Measurements from ENCODE around the gene MVB12B. TPM values are rescaled to one million over a fixed set of nuclear protein-coding genes. Genes with fewer than 3 reads are reported as not detected.

Gene MVB12B
- total RNA-seq, 2 donors from 2014 or later, result 18.6 to 19.7 TPM

DNA sequence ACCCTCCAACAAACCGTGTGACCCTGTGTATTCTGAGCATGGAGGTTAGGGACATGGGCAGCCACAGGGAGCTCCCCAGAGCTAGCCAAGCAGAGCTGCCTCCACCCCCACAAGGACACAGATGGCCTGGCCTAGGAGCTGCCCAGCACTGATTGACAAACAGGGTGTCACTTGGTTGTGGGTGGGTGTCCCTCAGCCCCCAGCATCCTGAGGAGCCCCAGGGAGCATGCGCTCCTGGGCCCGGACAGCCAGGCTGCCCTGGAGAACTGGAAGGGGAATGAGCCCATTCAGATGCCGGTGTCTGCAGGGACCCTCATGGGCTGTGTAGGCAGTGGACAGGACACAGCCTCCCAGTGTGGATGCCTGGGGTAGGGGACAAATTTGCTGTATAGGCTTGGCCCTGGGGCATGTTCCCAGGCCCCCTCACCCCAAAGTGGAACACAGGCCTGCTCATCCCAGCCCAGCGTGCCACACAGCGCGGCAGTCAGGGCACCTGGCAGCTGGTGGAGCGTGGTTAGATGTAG is 162.3 kb downstream of the MVB12B start:
- H3K27me3 ChIP-seq (ENCODE audit: control insufficient read depth, insufficient read depth, low read length, poor library complexity, severe bottlenecking), result no peaks in the 10 kb centered on the region
- Mint-ChIP-seq H3K4me1 (peaks cover 2% of the 10 kb centered on the region), H3K27me3 (ENCODE audit: insufficient read depth) (no peaks in the 10 kb centered on the region), H3K36me3 (ENCODE audit: low read depth) (peaks cover 4% of the 10 kb centered on the region), H3K4me3 (no peak overlapping the region), H3K9me3 (no peaks in the 10 kb centered on the region), H3K27ac (no peak overlapping the region)
- H3K9me3 ChIP-seq (ENCODE audit: control insufficient read depth, low read length), result no peaks in the 10 kb centered on the region
- WGBS, 2 experiments (ENCODE audit: insufficient coverage in 1 of 2, insufficient read length in 1 of 2), result 89 to 95% methylated on average over 5 to 8 of the region's 8 CpGs
- H3K4me3 ChIP-seq (ENCODE audit: low read length), result no peak overlapping the region
- H3K9ac ChIP-seq (ENCODE audit: extremely low read depth, low read length, poor library complexity, severe bottlenecking), result no peak overlapping the region
- no peaks in the 10 kb centered on the region for H3K36me3 ChIP-seq (ENCODE audit: control insufficient read depth, insufficient read depth, low read length)
- TF ChIP-seq, protein P1, sequence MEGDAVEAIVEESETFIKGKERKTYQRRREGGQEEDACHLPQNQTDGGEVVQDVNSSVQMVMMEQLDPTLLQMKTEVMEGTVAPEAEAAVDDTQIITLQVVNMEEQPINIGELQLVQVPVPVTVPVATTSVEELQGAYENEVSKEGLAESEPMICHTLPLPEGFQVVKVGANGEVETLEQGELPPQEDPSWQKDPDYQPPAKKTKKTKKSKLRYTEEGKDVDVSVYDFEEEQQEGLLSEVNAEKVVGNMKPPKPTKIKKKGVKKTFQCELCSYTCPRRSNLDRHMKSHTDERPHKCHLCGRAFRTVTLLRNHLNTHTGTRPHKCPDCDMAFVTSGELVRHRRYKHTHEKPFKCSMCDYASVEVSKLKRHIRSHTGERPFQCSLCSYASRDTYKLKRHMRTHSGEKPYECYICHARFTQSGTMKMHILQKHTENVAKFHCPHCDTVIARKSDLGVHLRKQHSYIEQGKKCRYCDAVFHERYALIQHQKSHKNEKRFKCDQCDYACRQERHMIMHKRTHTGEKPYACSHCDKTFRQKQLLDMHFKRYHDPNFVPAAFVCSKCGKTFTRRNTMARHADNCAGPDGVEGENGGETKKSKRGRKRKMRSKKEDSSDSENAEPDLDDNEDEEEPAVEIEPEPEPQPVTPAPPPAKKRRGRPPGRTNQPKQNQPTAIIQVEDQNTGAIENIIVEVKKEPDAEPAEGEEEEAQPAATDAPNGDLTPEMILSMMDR (conservative IDR thresholded peaks at IDR 0.05), result no peak
- no peaks in the 10 kb centered on the region for H3K4me1 ChIP-seq (ENCODE audit: control insufficient read depth, insufficient read depth, low read length)
- no peak for DNase-seq
- no peak overlapping the region for H3K27ac ChIP-seq (ENCODE audit: low read depth, low read length)

DNA sequence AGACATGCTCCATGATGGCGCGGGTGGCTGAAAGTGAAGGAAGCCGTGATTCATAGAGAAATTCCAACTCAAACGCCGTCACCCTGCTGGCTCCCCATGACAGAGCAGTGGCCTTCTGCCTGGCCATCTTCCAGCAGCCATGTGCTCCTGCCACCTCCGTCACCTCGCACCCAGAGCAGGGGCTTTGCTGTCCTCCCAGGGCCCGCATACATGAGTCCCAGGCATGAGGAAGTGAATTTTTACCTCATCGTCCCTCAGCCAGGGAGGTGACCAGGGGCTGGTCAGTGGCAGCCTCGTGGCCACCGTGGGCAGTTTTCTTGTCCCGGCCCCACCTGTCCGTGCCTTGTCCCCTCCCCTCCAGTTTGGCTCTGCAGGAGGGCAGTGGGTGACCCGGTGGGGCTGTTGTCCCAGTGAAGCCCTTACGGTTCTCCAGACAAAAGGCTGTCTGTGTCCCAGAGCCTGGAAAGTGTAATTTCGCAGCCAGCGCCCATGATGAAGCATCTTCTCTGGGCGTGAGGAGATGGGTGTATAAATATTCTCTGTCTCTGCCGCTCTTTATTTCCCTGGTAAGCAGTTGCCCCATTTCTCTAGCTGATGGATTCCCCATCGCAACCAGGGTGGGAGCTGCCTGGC is 163.1 kb downstream of the MVB12B start:
- Mint-ChIP-seq H3K4me1 (peaks cover 2% of the 10 kb centered on the region), H3K4me3 (no peak overlapping the region), H3K27me3 (ENCODE audit: insufficient read depth) (no peaks in the 10 kb centered on the region), H3K36me3 (ENCODE audit: low read depth) (peaks cover 1% of the 10 kb centered on the region), H3K9me3 (no peaks in the 10 kb centered on the region), H3K27ac (no peak overlapping the region)
- no peaks in the 10 kb centered on the region for H3K4me1 ChIP-seq (ENCODE audit: control insufficient read depth, insufficient read depth, low read length)
- WGBS, 2 experiments (ENCODE audit: insufficient coverage in 1 of 2, insufficient read length in 1 of 2), result 87 to 90% methylated on average over 16 to 20 of the region's 20 CpGs
- no peaks in the 10 kb centered on the region for H3K9me3 ChIP-seq (ENCODE audit: control insufficient read depth, low read length)
- H3K9ac ChIP-seq (ENCODE audit: extremely low read depth, low read length, poor library complexity, severe bottlenecking), result no peak overlapping the region
- no peaks in the 10 kb centered on the region for H3K36me3 ChIP-seq (ENCODE audit: control insufficient read depth, insufficient read depth, low read length)
- no peak overlapping the region for H3K27ac ChIP-seq (ENCODE audit: low read depth, low read length)
- no peaks in the 10 kb centered on the region for H3K27me3 ChIP-seq (ENCODE audit: control insufficient read depth, insufficient read depth, low read length, poor library complexity, severe bottlenecking)
- TF ChIP-seq, protein P1 (conservative IDR thresholded peaks at IDR 0.05), result no peak
- no peak for DNase-seq
- no peak overlapping the region for H3K4me3 ChIP-seq (ENCODE audit: low read length)

DNA sequence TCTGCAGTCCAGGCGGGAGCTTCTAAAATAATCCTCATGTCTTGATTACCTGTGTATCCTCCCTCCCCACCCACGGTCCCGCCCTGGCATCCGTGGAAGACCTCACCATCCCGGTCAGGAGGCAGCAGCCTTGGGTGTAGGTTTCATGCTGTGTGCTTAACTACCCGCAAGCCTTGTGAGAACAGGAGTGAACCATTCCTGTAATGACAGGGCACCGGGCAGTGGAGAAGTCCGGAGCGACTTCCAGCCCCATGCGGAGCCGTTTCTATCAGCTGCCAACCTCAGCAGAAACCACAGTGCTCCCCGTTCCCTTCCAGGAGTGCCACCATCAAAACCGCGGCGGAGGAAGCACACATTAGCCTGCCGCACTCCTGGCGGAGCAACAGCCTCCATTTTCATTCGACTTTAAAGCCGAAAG is 163.6 kb downstream of the MVB12B start:
- no peak overlapping the region for H3K4me3 Mint-ChIP-seq
- H3K36me3 Mint-ChIP-seq (ENCODE audit: low read depth), result peaks cover 1% of the 10 kb centered on the region
- no peaks in the 10 kb centered on the region for H3K27me3 ChIP-seq (ENCODE audit: control insufficient read depth, insufficient read depth, low read length, poor library complexity, severe bottlenecking)
- no peak overlapping the region for H3K27ac Mint-ChIP-seq
- no peaks in the 10 kb centered on the region for H3K27me3 Mint-ChIP-seq (ENCODE audit: insufficient read depth)
- no peaks in the 10 kb centered on the region for H3K9me3 ChIP-seq (ENCODE audit: control insufficient read depth, low read length)
- peaks cover 2% of the 10 kb centered on the region for H3K4me1 Mint-ChIP-seq
- H3K4me1 ChIP-seq (ENCODE audit: control insufficient read depth, insufficient read depth, low read length), result no peaks in the 10 kb centered on the region
- no peaks in the 10 kb centered on the region for H3K9me3 Mint-ChIP-seq
- 75 to 82% methylated on average over 13 to 19 of the region's 19 CpGs for WGBS, 2 experiments (ENCODE audit: insufficient coverage in 1 of 2, insufficient read length in 1 of 2)
- no peak overlapping the region for H3K27ac ChIP-seq (ENCODE audit: low read depth, low read length)
- TF ChIP-seq, protein P1 (conservative IDR thresholded peaks at IDR 0.05), result no peak
- H3K4me3 ChIP-seq (ENCODE audit: low read length), result no peak overlapping the region
- H3K9ac ChIP-seq (ENCODE audit: extremely low read depth, low read length, poor library complexity, severe bottlenecking), result no peak overlapping the region
- DNase-seq, result peak; percentile 69
- no peaks in the 10 kb centered on the region for H3K36me3 ChIP-seq (ENCODE audit: control insufficient read depth, insufficient read depth, low read length)

Data from endodermal cell (in vitro differentiated cells).